Stimulated activated CD8-positive, alpha-beta memory T cell treated with anti-CD3 and anti-CD28 coated beads, Interleukin-12 subunit alpha, Interleukin-12 subunit beta, amount 100 ng/mL, for 24 hours (primary cell): Measurements from ENCODE around the gene NALF2.

Source experiments
- DNase-seq: peaks from one replicate; pipeline ENCODE4 v3.0.0-alpha.2; 2020; ENCODE audit errors: extremely low read depth

The NALF2 gene

DNA sequence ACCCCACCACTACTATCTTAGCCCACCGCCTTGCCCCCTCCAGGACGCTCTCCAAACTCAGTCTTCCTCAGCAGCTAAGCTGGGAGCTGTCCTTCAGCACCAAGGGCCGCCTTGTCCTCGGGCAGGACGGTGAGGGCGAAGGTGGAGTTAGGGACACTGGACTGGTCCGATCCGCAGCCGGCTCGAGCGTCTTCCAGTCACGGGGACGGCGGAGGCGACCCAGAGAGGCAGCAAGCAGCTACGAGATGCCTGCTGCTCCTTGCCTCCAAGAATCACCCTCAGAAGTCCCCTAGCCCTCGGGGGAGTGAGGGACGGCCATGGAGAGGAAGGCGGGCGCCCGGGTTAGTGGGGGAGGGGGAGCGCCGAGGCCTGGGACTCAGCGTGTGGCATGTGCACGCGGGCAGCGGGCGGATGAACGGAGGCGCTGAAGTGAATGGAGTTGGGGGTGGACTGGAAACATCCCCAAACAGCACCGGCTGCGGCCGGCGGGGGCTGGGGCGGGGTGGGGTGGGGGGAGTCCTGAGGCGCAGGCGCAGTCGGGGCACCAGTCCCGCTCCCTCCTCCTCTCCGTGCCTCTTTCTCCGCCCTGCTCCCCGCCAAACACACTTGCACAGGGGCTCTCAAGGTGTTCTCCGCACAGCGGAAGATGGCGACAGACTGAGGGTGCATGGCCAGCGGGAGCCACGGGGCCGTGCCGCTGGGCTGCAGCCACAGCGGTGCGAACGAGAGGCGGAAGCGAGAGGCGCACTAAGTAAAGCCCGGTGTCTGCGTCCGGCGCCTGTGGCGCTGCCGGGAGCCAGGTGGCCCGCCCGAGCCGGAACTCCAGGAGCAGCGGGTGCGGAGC, at the start of gene NALF2:
TSS of gene NALF2 (plus strand) at position 545 of the 844 bp plus-strand sequence. CDS start 957 bp downstream, outside the sequence.
- no peak for DNase-seq

DNA sequence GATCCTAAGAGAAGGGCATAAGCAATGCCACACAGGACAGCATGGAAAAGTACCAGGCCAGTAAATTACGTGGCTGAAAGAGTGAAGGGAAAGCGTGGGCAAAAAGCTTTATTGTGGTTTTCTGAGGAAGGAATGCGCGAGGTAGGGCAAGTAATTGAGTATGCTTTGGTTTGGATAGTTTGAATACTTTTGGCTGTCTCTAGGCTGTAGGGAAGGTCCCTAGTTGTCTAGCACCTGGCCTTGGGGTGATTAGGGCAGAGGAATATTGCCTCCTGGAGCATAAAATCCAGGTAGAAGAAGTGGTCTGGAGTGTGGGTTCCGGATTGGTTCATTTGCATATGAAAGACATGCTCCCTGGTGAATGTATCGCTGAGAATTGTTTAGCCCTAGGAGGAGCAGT, 46.4 kb upstream of the NALF2 start:
- DNase-seq = no peak

DNA sequence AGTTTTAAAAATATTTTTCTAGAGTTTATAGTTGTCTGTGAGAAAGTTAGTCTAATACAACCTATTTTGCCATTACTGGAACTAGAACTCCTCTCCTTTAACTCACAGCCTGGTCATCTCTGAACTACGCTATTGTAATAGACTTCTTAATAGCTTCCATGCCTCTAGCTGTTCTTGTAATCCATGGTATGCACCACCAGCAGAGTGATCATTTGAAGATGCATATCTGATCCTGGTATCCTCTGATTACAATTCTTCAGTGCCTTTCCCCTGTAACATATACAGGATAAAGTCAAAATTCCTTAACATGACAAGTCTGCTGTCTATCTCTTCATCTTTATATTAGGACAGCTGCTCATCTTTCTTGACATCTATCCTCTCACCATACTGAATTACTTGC, 37.6 kb upstream of the NALF2 start:
- DNase-seq = no peak

DNA sequence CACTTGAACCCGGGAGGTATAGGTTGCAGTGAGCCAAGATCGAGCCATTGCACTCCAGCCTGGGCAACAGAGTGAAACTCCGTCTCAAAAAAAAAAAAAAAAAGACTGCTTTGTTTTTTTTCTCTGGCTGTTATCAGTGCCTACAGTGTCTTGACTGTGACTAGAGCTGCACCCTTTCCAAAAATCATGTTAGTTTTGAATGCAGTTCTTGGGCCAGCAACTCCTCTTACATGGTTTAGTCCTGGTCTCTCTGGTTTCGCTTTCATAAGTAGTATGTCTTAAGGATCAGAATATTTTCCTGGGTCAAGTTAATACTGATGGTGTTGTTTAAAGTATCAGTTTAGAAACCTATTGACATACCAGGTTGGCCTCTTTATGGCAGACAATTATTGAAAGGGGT, 34.2 kb upstream of the NALF2 start:
- no peak for DNase-seq

DNA sequence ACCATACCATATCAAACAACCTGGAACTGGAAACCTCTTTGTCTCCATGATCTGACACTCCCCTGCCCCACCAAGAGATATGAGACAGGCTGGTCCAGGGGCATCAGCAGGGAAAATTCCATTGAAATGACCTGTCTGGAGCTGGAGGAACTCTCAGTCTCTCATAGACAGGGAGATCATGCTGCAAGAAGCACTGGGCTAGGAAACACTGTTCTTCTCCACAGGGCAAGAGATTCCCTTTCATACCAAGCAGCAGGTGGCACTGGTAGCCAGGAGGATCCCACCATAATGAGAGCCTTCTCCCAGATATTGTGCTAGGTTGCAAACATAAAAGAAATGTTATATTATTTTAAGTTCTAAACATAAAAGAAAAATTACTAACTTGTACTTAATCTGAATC, 14.5 kb upstream of the NALF2 start:
- no peak for DNase-seq

DNA sequence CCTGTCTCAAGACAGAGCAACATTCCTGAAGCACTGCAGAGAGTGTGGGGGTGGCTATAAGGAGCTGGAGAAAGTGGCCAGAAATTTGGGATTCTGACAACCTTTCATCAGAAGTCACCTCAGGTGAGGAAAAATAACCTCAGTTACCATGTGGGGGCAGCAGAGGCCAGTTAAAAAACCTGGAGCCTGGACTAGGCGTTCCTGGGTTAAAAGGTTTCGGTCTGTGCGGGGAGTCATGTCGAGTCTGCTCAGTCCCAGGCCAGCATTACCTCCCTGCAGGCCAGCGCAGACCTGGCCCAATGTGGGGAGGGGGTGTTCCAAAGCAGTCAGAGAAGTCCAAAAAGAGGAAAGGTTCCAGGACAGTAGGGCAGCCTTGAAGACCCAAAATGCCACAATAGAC, 10.9 kb upstream of the NALF2 start:
- no peak for DNase-seq

DNA sequence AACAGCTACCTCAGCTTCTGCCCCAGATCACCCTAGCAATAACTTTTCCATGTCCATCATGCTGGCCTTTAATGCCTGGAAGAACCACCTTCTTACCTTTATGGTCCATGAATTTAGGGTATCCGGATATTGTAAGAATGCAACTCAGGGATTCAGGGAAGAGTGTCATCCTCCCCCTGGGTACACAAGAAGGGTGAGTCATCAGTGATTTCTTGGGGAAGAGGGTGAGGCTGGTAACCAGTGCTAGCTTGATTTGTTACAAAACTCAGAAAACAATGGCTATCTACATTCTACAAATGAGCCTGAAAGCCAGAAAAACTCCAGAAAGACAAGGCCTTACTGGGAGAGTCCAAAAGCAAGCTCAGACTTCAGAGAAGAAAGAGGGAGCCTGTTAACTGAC, 10.4 kb upstream of the NALF2 start:
- no peak for DNase-seq

DNA sequence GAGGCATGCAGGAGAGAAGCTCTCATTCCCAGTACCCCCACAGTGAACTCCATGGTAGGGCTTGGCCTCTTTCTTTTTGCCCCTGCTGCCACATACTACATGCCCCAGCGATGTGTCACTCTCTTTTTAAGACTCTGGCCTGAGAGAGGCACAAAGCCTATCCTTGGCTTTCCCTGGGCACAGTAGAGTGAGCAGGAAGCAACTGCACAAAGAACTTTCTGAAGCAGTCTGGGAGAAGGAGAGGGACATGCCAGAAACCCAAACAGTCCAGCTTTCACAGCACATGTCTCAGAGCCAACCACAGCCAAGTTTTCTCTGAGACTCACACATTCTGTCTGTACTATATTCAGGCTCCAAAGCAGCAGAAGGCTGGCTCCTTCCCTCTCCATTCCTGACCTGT, 7.9 kb upstream of the NALF2 start:
- no peak for DNase-seq

DNA sequence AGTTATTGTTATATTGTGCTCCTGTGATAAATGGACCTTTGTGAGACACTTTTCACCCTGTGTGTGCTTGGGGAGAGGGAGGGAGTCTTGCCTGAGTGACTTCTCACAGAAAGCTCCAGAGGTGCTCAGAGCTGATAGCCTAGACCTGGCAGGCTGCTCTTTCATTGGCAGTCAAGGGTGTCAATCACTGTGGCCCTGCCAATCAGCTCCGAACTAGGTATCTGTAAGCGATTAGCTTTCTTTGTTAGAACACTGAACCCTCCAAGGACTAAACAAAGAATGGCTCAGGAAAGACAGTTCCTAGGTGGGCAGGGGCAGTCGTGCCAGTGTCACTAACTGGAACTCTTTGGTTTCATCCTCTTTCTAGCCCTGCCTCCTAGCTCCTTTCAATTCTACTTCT, 2.7 kb upstream of the NALF2 start:
- no peak for DNase-seq

DNA sequence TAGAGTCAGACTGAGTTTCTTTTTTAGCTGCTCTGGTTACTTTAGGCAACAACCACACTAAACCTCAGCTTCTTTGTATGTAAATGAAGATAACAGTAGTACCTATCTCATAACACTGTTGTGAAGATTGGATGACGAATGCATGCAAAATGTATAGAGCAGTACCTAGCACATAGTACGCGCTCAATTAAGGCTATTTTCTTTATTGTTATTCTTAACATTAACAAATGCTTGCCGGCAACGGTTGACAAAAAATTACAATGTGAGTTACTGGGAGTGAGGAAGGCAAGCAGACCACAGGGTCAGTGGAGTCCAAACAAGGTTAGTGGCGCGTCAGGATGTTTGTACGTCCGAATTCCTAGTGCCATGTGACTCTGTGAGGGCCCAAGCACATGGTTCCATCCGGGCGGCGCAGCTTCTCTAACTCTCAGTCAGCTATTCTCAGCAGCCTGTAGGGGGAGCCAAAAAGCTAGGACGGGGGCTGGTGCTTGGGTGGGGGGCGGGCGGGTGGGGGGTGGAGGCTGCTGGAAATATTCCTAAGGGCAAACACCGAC, 821 bp upstream of the NALF2 start:
- no peak for DNase-seq

DNA sequence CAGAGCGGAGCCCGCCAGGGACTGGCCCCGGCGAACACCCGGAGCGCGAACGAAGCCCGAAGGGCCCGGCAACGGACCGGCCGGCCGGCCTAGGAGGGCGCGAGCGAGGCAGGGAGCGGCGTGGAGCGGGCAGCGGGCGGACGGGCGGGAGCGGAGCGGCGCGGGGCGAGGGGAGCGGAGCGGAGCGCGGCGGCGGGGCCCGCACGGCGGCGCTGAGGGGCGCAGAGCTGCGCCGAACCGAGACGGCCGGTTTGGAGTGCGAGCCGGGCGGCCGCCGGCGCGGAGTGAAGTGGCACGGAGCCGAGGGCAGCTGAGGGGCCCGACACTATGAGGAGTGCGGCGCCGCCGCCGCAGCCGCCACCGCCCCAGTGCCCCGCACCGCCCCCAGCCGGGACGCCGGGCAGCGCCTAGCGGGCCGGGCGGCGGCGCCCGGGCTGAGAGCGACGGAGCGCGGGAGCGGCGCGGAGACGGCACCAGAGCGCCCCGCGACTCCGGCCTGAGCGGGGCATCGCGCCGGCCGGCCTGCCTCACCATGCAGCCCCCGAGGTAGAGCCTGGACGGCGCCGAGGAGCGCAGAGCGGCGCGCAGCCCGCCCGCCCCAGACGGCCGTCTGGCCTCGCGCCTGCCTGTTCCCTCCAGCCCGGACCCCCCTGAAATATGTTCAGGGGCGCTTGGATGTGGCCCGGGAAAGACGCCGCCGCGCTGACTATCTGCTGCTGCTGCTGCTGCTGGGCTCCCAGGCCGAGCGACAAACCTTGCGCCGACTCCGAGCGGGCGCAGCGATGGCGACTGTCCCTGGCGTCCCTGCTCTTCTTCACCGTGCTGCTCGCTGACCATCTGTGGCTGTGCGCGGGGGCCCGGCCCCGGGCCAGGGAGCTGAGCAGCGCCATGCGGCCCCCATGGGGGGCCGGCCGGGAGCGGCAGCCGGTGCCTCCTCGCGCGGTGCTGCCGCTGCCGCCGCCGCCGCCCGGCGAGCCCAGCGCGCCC, 793 bp downstream of the NALF2 start:
- no peak for DNase-seq

DNA sequence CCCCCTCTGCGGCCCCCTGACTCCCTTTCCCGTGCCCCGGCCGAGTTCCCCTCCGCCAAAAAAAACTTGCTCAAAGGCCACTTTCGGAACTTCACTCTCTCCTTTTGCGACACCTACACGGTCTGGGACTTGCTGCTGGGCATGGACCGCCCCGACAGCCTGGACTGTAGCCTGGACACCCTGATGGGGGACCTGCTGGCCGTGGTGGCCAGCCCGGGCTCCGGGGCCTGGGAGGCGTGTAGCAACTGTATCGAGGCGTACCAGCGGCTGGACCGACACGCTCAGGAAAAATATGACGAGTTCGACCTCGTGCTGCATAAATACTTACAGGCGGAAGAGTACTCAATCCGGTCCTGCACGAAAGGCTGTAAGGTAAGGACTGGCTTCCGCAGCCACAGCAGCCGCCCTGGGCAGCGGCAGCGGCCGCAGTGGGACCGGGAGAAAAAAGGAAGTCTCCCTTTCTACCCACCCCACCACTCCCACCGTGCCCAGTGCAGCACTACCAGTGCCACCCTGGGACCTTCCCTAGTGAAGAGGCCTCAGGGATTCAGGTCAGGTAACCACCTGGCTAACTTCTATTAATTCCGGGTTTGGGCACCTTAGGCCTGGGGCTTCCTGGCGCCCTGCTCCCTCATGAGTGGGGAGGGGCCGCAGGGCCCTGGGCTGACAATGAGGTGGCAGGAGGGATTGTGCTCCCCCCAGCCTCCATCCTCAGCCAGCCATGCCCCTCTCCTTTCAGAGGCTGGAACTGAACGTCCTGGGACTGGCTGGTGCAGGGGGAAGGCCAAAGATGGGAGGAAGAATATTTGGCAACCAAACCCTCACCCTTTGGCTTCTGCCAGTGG, 1.9 kb downstream of the NALF2 start:
- DNase-seq = no peak

DNA sequence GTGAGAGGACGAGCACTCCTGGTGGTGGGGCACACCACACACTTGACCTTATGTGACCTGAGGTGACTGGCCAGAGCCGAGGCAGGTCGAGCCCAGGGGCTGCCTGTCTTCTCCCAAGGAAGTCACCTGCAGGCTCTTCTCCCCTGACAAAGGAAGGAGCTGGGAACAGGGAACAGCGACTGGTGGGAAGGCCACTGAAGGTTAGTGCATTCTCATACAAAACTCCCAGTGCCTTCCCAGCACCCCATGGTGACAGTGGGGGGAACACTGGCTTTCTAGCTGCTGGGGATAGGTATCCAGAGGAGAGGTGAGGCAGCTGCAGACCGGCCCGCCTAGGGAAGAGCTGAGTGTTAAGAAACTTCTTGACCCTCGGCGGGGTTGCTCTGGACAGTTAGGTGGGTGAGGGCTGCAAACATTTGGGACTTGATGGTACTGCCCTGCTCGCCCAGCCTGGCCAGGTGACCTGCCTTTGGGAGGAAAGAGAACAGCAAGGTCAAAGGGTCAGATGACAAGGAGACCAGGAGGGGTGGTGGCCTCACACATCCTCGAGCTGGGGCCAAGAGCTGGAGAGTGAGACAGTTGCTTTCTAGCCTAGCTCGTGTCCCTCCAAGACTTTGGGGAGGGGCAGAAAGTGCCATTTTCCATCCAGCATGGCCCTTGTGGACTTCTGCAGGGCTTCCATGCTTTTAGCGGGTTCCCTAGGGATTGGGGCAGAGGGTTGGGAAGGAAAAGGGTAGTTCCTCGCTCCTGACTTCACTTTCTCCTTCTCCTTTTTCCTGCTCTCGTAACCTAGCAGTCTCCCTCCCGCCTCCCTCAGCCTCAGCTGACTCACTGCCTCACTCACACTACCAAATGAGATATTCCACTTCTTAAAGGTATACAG, 2.7 kb downstream of the NALF2 start:
- no peak for DNase-seq

DNA sequence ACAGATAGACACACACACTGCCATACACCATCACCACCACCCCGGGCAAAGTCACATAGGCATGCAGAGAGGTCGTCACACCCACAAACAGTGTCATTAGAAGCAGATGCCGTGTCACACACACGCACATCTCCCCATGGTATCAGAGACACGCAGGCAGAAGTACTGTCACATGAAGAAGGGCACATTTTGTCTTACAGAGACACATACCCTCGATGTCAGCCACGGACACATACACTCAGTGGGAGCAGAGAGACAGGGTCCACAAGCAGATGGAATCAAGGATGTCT, 3.3 kb downstream of the NALF2 start:
- DNase-seq = no peak

DNA sequence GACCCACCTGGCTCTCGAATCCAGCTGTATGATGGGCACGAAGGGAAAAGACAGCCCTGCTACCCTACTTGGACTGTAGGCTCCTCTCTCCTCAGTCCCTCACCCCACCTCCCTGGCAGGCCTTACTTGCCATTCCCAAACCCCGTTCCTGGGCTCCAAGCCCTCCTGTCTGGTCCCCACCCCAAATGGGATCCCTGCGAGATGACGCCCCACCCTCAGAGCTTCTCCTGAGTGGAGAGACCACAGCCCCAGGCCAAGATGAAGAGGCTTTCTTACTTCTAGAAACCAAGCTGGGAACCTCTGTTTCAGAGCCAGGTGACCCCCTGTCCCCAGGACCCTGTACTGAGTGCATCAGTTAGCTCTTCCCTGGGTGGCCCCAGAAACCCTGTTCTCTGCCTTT, 4.5 kb downstream of the NALF2 start:
- no peak for DNase-seq

DNA sequence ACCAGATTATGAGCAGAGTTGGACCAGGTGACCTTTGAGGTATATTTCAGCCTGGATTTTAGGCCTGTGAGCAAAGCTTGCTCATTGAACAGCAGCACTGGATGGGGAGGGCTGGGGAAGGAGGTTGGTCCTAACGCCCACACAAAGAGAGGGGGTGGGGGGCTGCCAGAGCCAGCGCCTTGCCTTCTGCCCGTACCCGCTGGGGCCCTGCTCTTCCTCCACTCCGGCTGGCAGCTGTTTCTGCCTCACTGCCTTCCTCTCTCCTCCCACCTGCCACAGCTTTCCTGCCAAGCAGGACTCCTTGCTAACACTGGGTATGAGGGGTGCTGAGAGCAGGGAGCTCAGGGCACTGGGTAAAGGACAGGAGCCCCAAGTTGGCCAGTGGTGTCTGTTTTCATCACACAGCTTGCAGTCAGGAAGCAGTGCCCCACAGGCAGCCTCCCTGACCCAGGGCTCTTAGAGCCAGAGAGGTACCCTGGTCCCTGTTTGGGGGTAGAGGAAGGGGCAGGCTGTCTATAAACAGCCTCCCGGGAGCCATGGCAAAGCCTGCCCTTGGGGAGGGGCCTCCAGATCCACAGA, 6.1 kb downstream of the NALF2 start:
- no peak for DNase-seq

DNA sequence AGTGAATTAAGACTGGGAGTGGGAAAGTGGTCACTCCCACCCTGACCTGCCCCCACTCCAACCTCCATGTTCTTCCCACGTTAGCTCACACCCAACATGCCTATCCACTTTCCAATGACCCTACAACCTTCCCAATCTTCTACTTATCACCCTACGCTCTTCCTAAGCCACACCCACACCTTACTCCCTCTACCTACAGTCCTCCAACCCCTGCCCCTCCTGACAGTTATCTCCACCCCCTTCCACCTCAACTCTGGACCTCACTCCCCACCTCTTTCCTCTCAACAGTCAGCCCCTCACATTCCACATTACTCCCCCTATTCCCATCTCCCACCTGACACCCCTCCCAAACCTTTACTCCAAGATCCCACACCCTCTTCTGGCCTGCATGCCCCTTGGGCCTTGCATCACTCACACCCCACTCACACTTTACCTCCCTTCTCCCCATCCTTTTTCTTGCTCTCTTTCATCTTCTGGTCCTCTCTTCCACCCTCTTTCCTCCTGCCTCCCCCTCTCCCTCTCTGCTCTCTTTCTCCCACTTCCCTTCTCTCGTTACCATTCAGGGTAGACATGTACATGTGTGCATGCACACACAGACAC, 6.9 kb downstream of the NALF2 start:
- DNase-seq = no peak

DNA sequence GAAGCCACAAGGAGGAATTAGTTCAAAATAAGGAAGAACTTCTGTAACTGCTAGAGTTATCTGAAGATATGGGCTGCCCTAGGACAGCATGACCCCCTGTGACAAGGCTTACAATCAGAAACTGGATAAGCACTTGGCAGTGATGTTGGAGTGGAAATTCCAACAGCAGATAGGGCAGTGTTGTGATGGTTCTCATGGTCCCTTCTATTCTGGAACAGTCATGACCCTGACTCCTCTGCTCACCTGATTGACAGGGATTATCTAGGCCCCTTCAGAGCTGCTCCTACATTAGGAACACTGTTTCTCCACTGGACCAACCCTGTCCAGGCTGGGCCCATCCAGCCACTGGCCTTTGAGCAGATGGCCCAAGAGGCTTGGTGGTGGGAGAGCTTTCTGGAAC, 17.9 kb downstream of the NALF2 start:
- DNase-seq = no peak

DNA sequence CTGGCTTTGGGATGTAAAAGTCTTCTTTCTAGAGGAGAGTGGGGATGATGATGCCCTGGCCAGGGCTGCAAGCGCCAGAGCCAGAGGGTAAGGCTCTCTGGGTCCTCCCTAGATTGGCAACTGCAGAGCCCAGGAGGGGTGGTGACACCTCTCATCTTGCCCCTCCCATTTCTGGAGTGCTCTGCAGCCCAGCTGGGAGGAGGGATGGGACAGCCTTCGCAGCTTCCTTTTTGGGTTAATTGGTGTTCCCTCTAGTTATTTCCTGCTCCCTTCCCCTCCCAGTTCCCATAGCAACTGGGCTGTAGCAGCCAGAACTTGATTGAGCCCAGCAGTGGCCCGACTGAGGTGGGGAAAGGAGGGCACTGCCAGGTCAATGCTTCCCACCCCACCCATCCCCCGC, 19.2 kb downstream of the NALF2 start:
- no peak for DNase-seq

DNA sequence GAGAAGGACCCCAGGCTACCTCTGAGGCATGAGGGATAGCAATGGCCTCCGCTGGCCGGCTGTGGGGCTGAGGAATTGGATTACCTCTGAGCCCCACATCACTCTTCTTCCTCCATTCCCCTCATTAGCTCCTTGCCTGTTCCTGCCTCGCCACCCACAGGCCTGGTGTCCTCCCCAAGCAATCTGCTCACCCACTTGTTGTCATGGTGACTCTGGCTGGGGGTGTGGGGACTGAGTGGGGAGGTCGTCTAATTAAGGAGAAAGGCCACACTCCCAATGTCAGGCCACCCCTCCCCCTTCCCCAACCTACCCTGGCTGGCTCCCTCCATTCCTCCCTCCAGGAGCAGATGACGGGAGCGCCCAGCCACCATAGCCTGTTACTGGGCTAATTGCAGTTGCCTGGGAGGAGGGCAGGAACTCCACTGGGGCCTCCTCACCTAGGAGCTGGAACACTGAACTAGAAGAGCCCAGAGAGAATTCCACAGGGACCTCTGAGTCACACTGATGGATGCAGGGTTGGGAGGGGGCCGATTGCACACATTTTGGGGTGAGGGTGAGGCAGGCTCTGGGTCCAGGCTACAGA, 20.7 kb downstream of the NALF2 start:
- DNase-seq = no peak
